Activated naive CD8-positive, alpha-beta T cell treated with anti-CD3 and anti-CD28 coated beads for 36 hours (primary cell): ENCODE measurements around the gene ERBIN. TPM values are rescaled to one million over a fixed set of nuclear protein-coding genes. Genes with fewer than 3 reads are reported as not detected.
A peak's percentile ranks its signal among the peaks of the same experiment; 100 is the strongest.
"Not testable (repeated sequence)": the region's sequence is repeated elsewhere in the genome, so short reads cannot be mapped to it uniquely, and the experiment has no call there.

Experiments
- DNase-seq: peaks from one replicate; pipeline ENCODE4 v3.0.0; 2021
- H3K27ac Mint-ChIP-seq: one replicate; pipeline ENCODE4 v1.8.0; 2022; ENCODE audit warnings: mild to moderate bottlenecking, moderate library complexity, mixed read lengths
- H3K27me3 Mint-ChIP-seq: one replicate; pipeline ENCODE4 v1.8.0; 2022; ENCODE audit warnings: mild to moderate bottlenecking, mixed read lengths
- H3K36me3 Mint-ChIP-seq: one replicate; pipeline ENCODE4 v1.8.0; 2021; ENCODE audit warnings: mild to moderate bottlenecking, mixed read lengths
- H3K4me1 Mint-ChIP-seq: one replicate; pipeline ENCODE4 v1.8.0; 2021; ENCODE audit warnings: mixed read lengths
- H3K4me3 Mint-ChIP-seq: one replicate; pipeline ENCODE4 v1.8.0; 2022; ENCODE audit warnings: mild to moderate bottlenecking, moderate library complexity, mixed read lengths
- H3K9me3 Mint-ChIP-seq: one replicate; pipeline ENCODE4 v1.8.0; 2022; ENCODE audit warnings: mixed read lengths
- total RNA-seq, 2 experiments: library from RNA; stranded (reverse); gene quantifications; one replicate each; pipeline ENCODE4 v1.2.3, GENCODE V29; 2021

Gene ERBIN
- total RNA-seq, 2 experiments from 2014 or later = 38.3 to 41.1 TPM

- no peaks in the 10 kb centered on the region for H3K36me3 Mint-ChIP-seq
- H3K9me3 Mint-ChIP-seq = no peaks in the 10 kb centered on the region
- no peak for DNase-seq
- H3K4me1 Mint-ChIP-seq = peaks cover 3% of the 10 kb centered on the region
- H3K27ac Mint-ChIP-seq = no peak overlapping the region
- H3K4me3 Mint-ChIP-seq = no peak overlapping the region
- no peaks in the 10 kb centered on the region for H3K27me3 Mint-ChIP-seq
Observed at GRCh38 chr5:65906256-65906655, 20.1 kb upstream of the ERBIN start.

- no peak overlapping the region for H3K4me3 Mint-ChIP-seq
- DNase-seq = no peak
- no peaks in the 10 kb centered on the region for H3K9me3 Mint-ChIP-seq
- peaks cover under 1% of the 10 kb centered on the region for H3K4me1 Mint-ChIP-seq
- H3K27me3 Mint-ChIP-seq = no peaks in the 10 kb centered on the region
- no peaks in the 10 kb centered on the region for H3K36me3 Mint-ChIP-seq
- H3K27ac Mint-ChIP-seq = no peak overlapping the region
Observed at GRCh38 chr5:65907135-65907534, 19.2 kb upstream of the ERBIN start.

- no peak overlapping the region for H3K4me3 Mint-ChIP-seq
- H3K27me3 Mint-ChIP-seq = no peaks in the 10 kb centered on the region
Observed at GRCh38 chr5:65910711-65911110, 15.7 kb upstream of the ERBIN start.

DNA sequence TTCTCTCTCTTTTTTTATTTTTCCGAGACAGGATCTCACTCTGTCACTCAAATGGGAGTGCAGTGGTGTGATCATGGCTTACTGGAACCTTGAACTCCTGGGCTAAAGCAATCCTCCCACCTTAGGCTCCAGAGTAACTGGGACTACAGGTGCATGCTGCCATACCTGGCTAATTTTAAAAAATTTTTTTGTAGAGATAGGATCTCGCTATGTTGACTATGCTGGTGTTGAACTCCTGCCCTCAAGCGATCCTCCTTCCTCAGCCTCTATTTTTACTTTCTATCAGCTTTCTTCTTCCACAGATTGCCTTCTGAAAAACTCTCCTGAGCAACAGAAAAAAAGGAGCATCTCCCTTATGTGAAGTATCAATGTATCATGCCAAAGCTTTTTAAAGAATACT is 14.1 kb upstream of the ERBIN start:
- H3K4me3 Mint-ChIP-seq = no peak overlapping the region
- no peaks in the 10 kb centered on the region for H3K27me3 Mint-ChIP-seq
- no peak for DNase-seq
- no peak overlapping the region for H3K27ac Mint-ChIP-seq
- peaks cover 2% of the 10 kb centered on the region for H3K4me1 Mint-ChIP-seq
- H3K36me3 Mint-ChIP-seq = no peaks in the 10 kb centered on the region
- H3K9me3 Mint-ChIP-seq = no peaks in the 10 kb centered on the region

More at GRCh38 chr5:65910711-65911110, 15.7 kb upstream of the ERBIN start:
- H3K27ac Mint-ChIP-seq = no peak overlapping the region
- no peak for DNase-seq
- no peaks in the 10 kb centered on the region for H3K9me3 Mint-ChIP-seq
- H3K36me3 Mint-ChIP-seq = no peaks in the 10 kb centered on the region
- peaks cover 2% of the 10 kb centered on the region for H3K4me1 Mint-ChIP-seq

GRCh38 chr5:65913519-65913918 is 12.9 kb upstream of the ERBIN start:
- H3K4me1 Mint-ChIP-seq = peaks cover 2% of the 10 kb centered on the region
- DNase-seq = no peak
- no peaks in the 10 kb centered on the region for H3K9me3 Mint-ChIP-seq
- H3K27me3 Mint-ChIP-seq = no peaks in the 10 kb centered on the region
- no peak overlapping the region for H3K4me3 Mint-ChIP-seq
- H3K27ac Mint-ChIP-seq = no peak overlapping the region
- H3K36me3 Mint-ChIP-seq = no peaks in the 10 kb centered on the region

DNA sequence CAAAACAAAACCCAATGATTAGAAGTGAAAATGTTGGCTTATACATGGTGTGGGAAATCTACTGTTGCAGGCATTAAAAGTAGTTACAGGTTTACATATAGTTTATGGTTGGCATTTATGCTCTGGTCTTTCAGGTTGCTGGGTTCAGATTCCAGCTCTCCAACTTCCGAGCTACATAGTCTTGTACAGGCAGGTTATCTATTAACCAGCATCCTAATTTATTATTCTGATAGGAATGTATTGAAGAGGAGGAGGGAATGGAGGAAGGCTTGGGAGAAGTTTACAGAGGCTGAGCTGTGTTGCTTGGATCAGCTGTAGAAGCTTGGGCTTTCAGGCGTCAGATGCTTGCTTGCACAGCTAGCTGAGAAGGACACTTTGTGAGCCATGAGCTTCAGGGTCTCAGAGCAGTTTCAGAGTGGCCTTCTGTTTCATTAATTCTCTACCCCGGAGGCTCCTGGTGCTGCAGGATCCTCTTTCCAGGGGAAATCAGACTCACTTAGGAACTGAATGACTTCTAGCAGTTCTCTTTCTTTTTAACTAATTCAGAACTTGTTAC is 11.7 kb upstream of the ERBIN start:
- H3K4me1 Mint-ChIP-seq = peaks cover 2% of the 10 kb centered on the region
- no peak for DNase-seq
- H3K36me3 Mint-ChIP-seq = no peaks in the 10 kb centered on the region
- H3K4me3 Mint-ChIP-seq = no peak overlapping the region
- no peaks in the 10 kb centered on the region for H3K27me3 Mint-ChIP-seq
- H3K9me3 Mint-ChIP-seq = no peaks in the 10 kb centered on the region
- no peak overlapping the region for H3K27ac Mint-ChIP-seq

- not testable (repeated sequence) for H3K9me3 Mint-ChIP-seq, DNase-seq, H3K4me1 Mint-ChIP-seq, H3K36me3 Mint-ChIP-seq, H3K27me3 Mint-ChIP-seq, H3K4me3 Mint-ChIP-seq, H3K27ac Mint-ChIP-seq
Observed at GRCh38 chr5:65915661-65916060, 10.7 kb upstream of the ERBIN start.

DNA sequence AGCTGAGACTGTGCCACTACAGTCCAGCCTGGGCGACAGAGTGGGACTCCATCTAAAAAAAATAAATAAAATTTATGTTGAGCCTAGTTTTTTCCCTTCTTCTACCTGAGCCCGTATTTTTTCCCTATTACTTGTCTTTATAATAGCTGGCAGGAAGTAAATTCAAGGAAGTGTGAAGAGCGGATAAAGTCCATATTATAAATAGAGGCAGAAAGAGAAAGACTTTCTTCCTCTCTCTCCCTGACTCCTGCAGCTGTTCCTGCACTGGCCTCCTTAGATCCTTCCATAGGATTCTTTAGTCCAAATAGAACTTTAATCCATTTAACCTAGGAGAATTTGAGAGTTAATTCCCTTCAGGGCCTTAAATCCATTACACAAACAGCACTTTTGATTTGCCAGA is 10.3 kb upstream of the ERBIN start:
- Mint-ChIP-seq H3K27ac (no peak overlapping the region), H3K4me3 (no peak overlapping the region), H3K27me3 (no peaks in the 10 kb centered on the region), H3K4me1 (peaks cover 2% of the 10 kb centered on the region), H3K36me3 (no peaks in the 10 kb centered on the region), H3K9me3 (no peaks in the 10 kb centered on the region)
- DNase-seq = no peak

- Mint-ChIP-seq H3K9me3 (no peaks in the 10 kb centered on the region), H3K27ac (no peak overlapping the region), H3K27me3 (no peaks in the 10 kb centered on the region)
Observed at GRCh38 chr5:65916636-65917035, 9.7 kb upstream of the ERBIN start.

GRCh38 chr5:65919773-65920172 is 6.6 kb upstream of the ERBIN start:
- no peak for DNase-seq
- Mint-ChIP-seq H3K36me3 (no peaks in the 10 kb centered on the region), H3K4me1 (peaks cover 8% of the 10 kb centered on the region), H3K27ac (no peak overlapping the region), H3K27me3 (no peaks in the 10 kb centered on the region), H3K4me3 (no peak overlapping the region), H3K9me3 (no peaks in the 10 kb centered on the region)

More at GRCh38 chr5:65916636-65917035, 9.7 kb upstream of the ERBIN start:
- Mint-ChIP-seq H3K36me3 (no peaks in the 10 kb centered on the region), H3K4me3 (no peak overlapping the region), H3K4me1 (peaks cover 2% of the 10 kb centered on the region)
- no peak for DNase-seq

DNA sequence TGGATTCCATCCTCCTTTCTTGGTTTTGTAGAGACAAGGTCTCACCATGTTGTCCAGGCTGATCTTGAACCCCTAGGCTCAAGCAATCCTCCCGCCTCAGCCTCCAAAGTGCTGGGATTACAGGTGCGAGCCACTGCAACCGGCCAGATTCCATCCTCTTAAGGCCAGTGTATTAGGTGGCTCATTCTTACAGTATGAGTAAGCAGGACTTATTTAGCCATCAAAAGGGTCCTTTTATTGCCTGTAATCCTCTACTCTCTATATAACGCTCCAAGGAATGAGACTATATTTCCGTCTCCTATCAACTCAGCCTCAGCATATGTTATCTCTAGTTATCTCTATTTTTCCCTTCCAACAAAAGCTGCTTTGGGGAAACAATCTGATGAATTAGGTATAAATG is 3.0 kb upstream of the ERBIN start:
- Mint-ChIP-seq H3K4me1 (peaks cover 11% of the 10 kb centered on the region), H3K36me3 (peaks cover 4% of the 10 kb centered on the region), H3K9me3 (no peaks in the 10 kb centered on the region), H3K4me3 (no peak overlapping the region), H3K27ac (no peak overlapping the region), H3K27me3 (no peaks in the 10 kb centered on the region)
- no peak for DNase-seq

DNA sequence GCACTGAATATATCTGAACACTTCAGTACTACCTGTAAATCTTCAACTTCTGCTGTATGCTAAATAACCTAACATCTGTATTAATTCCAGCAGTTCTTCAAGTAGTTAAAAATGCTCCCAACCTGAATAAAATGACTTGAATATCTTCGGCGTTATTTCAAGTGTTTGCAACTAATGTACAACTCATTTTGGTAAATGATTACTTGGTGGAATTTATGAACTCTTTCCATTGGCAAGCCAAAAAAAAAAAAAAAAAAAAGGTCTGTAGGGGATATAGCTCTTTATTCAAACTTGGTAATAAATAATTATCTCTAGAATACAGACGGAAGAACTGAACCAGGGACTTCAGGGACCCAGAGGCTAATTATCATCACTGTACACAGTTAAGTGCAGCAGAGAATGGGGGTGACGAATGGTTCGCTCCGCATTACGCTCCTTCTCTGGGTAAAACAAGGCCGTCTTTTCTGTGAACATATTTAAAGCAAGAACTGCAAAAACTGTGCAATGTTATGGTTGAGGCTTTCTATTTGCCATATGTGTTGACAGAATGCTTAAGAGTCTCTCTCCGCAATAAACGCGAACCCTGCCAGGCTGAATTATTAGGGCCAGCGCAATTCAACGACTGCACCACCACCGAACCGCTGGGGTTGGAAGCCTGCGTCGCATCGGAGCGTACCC is 1.9 kb upstream of the ERBIN start:
- H3K4me3 Mint-ChIP-seq = peak overlapping the region; percentile 74
- H3K27me3 Mint-ChIP-seq = no peaks in the 10 kb centered on the region
- H3K4me1 Mint-ChIP-seq = peaks cover 13% of the 10 kb centered on the region
- DNase-seq = no peak
- peak overlapping the region; percentile 83 for H3K27ac Mint-ChIP-seq
- peaks cover 4% of the 10 kb centered on the region for H3K36me3 Mint-ChIP-seq
- no peaks in the 10 kb centered on the region for H3K9me3 Mint-ChIP-seq

- Mint-ChIP-seq H3K36me3 (peaks cover 8% of the 10 kb centered on the region), H3K27ac (peak overlapping the region; percentile 83), H3K27me3 (no peaks in the 10 kb centered on the region), H3K4me1 (peaks cover 19% of the 10 kb centered on the region), H3K9me3 (no peaks in the 10 kb centered on the region), H3K4me3 (peak overlapping the region; percentile 74)
- DNase-seq = peak; percentile 75
Observed at GRCh38 chr5:65925044-65925600, 1.3 kb upstream of the ERBIN start.

- no peaks in the 10 kb centered on the region for H3K27me3 Mint-ChIP-seq
- H3K27ac Mint-ChIP-seq = peak overlapping the region; percentile 93
- peaks cover 24% of the 10 kb centered on the region for H3K4me1 Mint-ChIP-seq
- H3K4me3 Mint-ChIP-seq = peak overlapping the region; percentile 90
- H3K9me3 Mint-ChIP-seq = no peaks in the 10 kb centered on the region
- peak; percentile 82 for DNase-seq
- H3K36me3 Mint-ChIP-seq = peaks cover 14% of the 10 kb centered on the region
Observed at GRCh38 chr5:65925601-65926275, 637 bp upstream of the ERBIN start.

GRCh38 chr5:65926893-65927292 is 518 bp downstream of the ERBIN start:
- Mint-ChIP-seq H3K4me3 (peak overlapping the region; percentile 89), H3K9me3 (no peaks in the 10 kb centered on the region), H3K27ac (peak overlapping the region; percentile 89), H3K4me1 (peaks cover 29% of the 10 kb centered on the region), H3K27me3 (no peaks in the 10 kb centered on the region), H3K36me3 (peaks cover 14% of the 10 kb centered on the region)
- DNase-seq = no peak
